ENCODE measurements around the gene NPRL2. TPM values are rescaled to one million over a fixed set of nuclear protein-coding genes. Genes with fewer than 3 reads are reported as not detected.

The NPRL2 gene
- total and polyA plus RNA-seq, 2 of the 13 experiments (the other 11 are each of a cell fraction or from before 2014, with no cell fraction given): 30.6 to 51.4 TPM

- CTCF ChIA-PET (ENCODE audit: low intra/inter-chr PET ratio, low total read pairs): no interaction called here
- no peaks in the 10 kb centered on the region for H3K36me3 ChIP-seq (replicated peaks in 1 of 2; ENCODE audit: control insufficient read depth in 1 of 2, insufficient read depth in 2 of 2, low read length in 2 of 2)
- H3K4me3 ChIP-seq (replicated peaks in 1 of 3; ENCODE audit: insufficient read depth in 1 of 3, low read depth in 2 of 3, low read length in 3 of 3): no peak overlapping the region
- no peak for ATAC-seq
- DNase-seq (ENCODE audit: low spot score): no peak
- no peak overlapping the region for H3K9ac ChIP-seq (ENCODE audit: insufficient read depth, low read depth, low read length)
- no peak for FAIRE-seq
- 68% methylated on average over 7 of the region's 9 CpGs for WGBS (ENCODE audit: low lambda C conversion rate)
- POLR2A ChIA-PET: interaction anchor here (1.4 kb wide), 1 partner anchor 14 kb away, joined by 3 read pairs; the partner anchor contains the start of gene TUSC2
- no peaks in the 10 kb centered on the region for H4K20me1 ChIP-seq (ENCODE audit: insufficient read depth, low read length)
- peaks cover 60% of the 10 kb centered on the region for H3K4me1 ChIP-seq (ENCODE audit: insufficient read depth, low read length)
- H3K4me2 ChIP-seq (ENCODE audit: low read depth, low read length): no peak overlapping the region
- H3K79me2 ChIP-seq (ENCODE audit: insufficient read depth, low read length): peaks cover 3% of the 10 kb centered on the region
- intact Hi-C loops (cut with micrococcal nuclease; ENCODE audit: unreplicated experiment) (loop anchor here (10.0 kb wide), 1 partner anchor 203 kb away; no protein-coding TSS in a partner anchor), in situ Hi-C loops (cut with HindIII; ENCODE audit: extremely low pct_ligation_motif_present, low pct_unique_long_range_greater_than_20kb) (loop anchor here (10.0 kb wide), 1 partner anchor 203 kb away; no protein-coding TSS in a partner anchor)
- no peak overlapping the region for H3K27ac ChIP-seq (ENCODE audit: extremely low read length, insufficient read depth, low read length)
- no TSS peak for BruUV-seq (replicated peaks)
- peaks cover 1 to 2% of the 10 kb centered on the region in 2 experiments; a peak in 1 of 5 replicates for H3K27me3 ChIP-seq (ENCODE audit: control insufficient read depth in 1 of 2, insufficient read depth in 2 of 2, low read length in 2 of 2)
- H3K9me3 ChIP-seq (ENCODE audit: low read length): no peaks in the 10 kb centered on the region
- H2AFZ ChIP-seq (ENCODE audit: low read length): no peak overlapping the region
- TF ChIP-seq ZNF343 (CRISPR knock-in tag; IDR thresholded peaks at IDR 0.05) (no peak), ZNF451 (CRISPR knock-in tag; IDR thresholded peaks at IDR 0.05) (no peak), MAF1 (CRISPR knock-in tag; IDR thresholded peaks at IDR 0.05; ENCODE audit: borderline replicate concordance) (no peak), SMC3 (IDR thresholded peaks at IDR 0.05; ENCODE audit: low read length) (no peak), ZNF260 (CRISPR knock-in tag; IDR thresholded peaks at IDR 0.05; ENCODE audit: borderline replicate concordance, low read depth) (no peak), ZNF619 (CRISPR knock-in tag; IDR thresholded peaks at IDR 0.05) (no peak), BRF2 (CRISPR knock-in tag; IDR thresholded peaks at IDR 0.05) (no peak), MTA1 (CRISPR knock-in tag; IDR thresholded peaks at IDR 0.05; ENCODE audit: borderline replicate concordance) (no peak), GLI4 (CRISPR knock-in tag; IDR thresholded peaks at IDR 0.05; ENCODE audit: borderline replicate concordance) (no peak), ZNF574 (CRISPR knock-in tag; IDR thresholded peaks at IDR 0.05) (no peak), MTA3 (CRISPR knock-in tag; IDR thresholded peaks at IDR 0.05) (no peak), ZNF350 (CRISPR knock-in tag; IDR thresholded peaks at IDR 0.05; ENCODE audit: borderline replicate concordance, low read depth) (no peak), ZNF816 (CRISPR knock-in tag; IDR thresholded peaks at IDR 0.05; ENCODE audit: borderline replicate concordance) (no peak), TFDP1 (CRISPR knock-in tag; IDR thresholded peaks at IDR 0.05; ENCODE audit: borderline replicate concordance) (no peak)
Observed at GRCh38 chr3:50341537-50341936, 9.0 kb downstream of the NPRL2 start.

Data from HepG2 (cell line).